HepG2 (cell line): Measurements from ENCODE around the gene PFDN5. TPM values are rescaled to one million over a fixed set of nuclear protein-coding genes. Genes with fewer than 3 reads are reported as not detected.

ENCODE experiments used
- CC2D1A ChIP-seq: sonication (generic); formaldehyde crosslinking; IDR thresholded peaks from 2 replicates; pipeline ENCODE4 v1.8.1; 2023; ENCODE audit warnings: mild to moderate bottlenecking, missing genetic modification reagents
- GATAD2A ChIP-seq: IDR thresholded peaks from 2 replicates; pipeline ENCODE4 v1.6.1; 2016
- HDAC2 ChIP-seq: sonication (generic); formaldehyde crosslinking; IDR thresholded peaks from 2 replicates; pipeline ENCODE4 v1.4.0; 2020; ENCODE audit warnings: missing genetic modification reagents
- JUN ChIP-seq: sonication (generic); formaldehyde crosslinking; IDR thresholded peaks from 2 replicates; pipeline ENCODE4 v1.4.0; 2020; ENCODE audit warnings: mild to moderate bottlenecking, missing genetic modification reagents
- MED1 ChIP-seq: sonication (generic); formaldehyde crosslinking; IDR thresholded peaks from 2 replicates; pipeline ENCODE4 v1.4.0; 2020; ENCODE audit warnings: missing genetic modification reagents
- NFATC3 ChIP-seq: sonication (generic); formaldehyde crosslinking; IDR thresholded peaks from 2 replicates; pipeline ENCODE4 v1.5.1; 2020; ENCODE audit warnings: mild to moderate bottlenecking, missing genetic modification reagents
- NONO ChIP-seq, 2 experiments: fragments of 450-650 bp in 1 of 2; sonication (generic) in 1 of 2; formaldehyde crosslinking in 1 of 2; IDR thresholded peaks in 1 of 2; conservative IDR thresholded peaks in 1 of 2; 2 replicates each; pipeline versions ENCODE4 v1.6.1 to v1.8.0; 2017 to 2022; ENCODE audit warnings: mild to moderate bottlenecking in 1 of 2, missing genetic modification reagents in 1 of 2, moderate library complexity in 1 of 2
- RARA ChIP-seq: IDR thresholded peaks from 2 replicates; pipeline ENCODE4 v1.6.1; 2016; ENCODE audit warnings: missing genetic modification reagents, missing compliant biosample characterization
- SIX1 ChIP-seq: sonication (generic); formaldehyde crosslinking; IDR thresholded peaks from 2 replicates; pipeline ENCODE4 v1.4.0; 2020; ENCODE audit warnings: missing genetic modification reagents, borderline replicate concordance
- SPEN ChIP-seq: sonication (generic); formaldehyde crosslinking; IDR thresholded peaks from 2 replicates; pipeline ENCODE4 v1.5.1; 2020; ENCODE audit warnings: low read depth, mild to moderate bottlenecking, missing genetic modification reagents
- SRSF1 ChIP-seq: fragments of 200-400 bp; formaldehyde crosslinking; optimal IDR thresholded peaks from 2 replicates; pipeline ENCODE3; 2017; ENCODE audit warnings: mild to moderate bottlenecking, low read depth, low read length, moderate library complexity
- SSRP1 ChIP-seq: IDR thresholded peaks from 2 replicates; pipeline ENCODE4 v1.6.1; 2016; ENCODE audit warnings: control low read depth
- TAF15 ChIP-seq: fragments of 200-400 bp; formaldehyde crosslinking; IDR thresholded peaks from one replicate; pipeline ENCODE4 v1.6.1; 2018; ENCODE audit warnings: mild to moderate bottlenecking, low read depth, low read length; ENCODE audit not compliant: poor library complexity, severe bottlenecking
- ZFP90 ChIP-seq: sonication (generic); formaldehyde crosslinking; IDR thresholded peaks from 2 replicates; pipeline ENCODE4 v1.8.0; 2022; ENCODE audit warnings: missing genetic modification reagents, mild to moderate bottlenecking, inconsistent platforms, borderline replicate concordance
- ZNF263 ChIP-seq: sonication (generic); formaldehyde crosslinking; IDR thresholded peaks from 2 replicates; pipeline ENCODE4 v1.4.0; 2020; ENCODE audit warnings: missing genetic modification reagents
- polyA plus RNA-seq, 8 experiments: library from polyadenylated mRNA; depleted of rRNA in 3 of 8; stranded (reverse) in 7 of 8; unstranded in 1 of 8; fragments of >200 nt; fragmentation: Illumina TruSeq in 4 of 8; extraction: Trizol in 4 of 8; gene quantifications; 2 replicates each; pipeline versions ENCODE4 v1.2.1 to v1.2.3, GENCODE V29; 2011 to 2016; ENCODE audit warnings: low read depth in 4 of 8, missing spikeins in 1 of 8, mixed read lengths in 1 of 8; ENCODE audit not compliant: insufficient read depth in 1 of 8
- total RNA-seq, 5 experiments: library from RNA; depleted of rRNA; stranded (reverse); fragments of >200 nt; fragmentation: Illumina TruSeq; extraction: Trizol; gene quantifications; 2 replicates each; pipeline ENCODE4 v1.2.3, GENCODE V29; 2016; ENCODE audit warnings: low read depth in 1 of 5
- TF ChIP-seq, protein P1 (sequence below): sonication (generic); formaldehyde crosslinking; conservative IDR thresholded peaks from 2 replicates; pipeline ENCODE4 v1.8.1; 2023; ENCODE audit warnings: missing genetic modification reagents
- TF ChIP-seq, protein P2 (sequence below): sonication (generic); formaldehyde crosslinking; IDR thresholded peaks from 2 replicates; pipeline ENCODE4 v1.4.0; 2020; ENCODE audit warnings: missing genetic modification reagents
- TF ChIP-seq, protein P3 (sequence below): sonication (generic); formaldehyde crosslinking; IDR thresholded peaks from 2 replicates; pipeline ENCODE4 v1.5.0; 2020; ENCODE audit warnings: missing genetic modification reagents
- TF ChIP-seq, protein P4 (sequence below): IDR thresholded peaks from 2 replicates; pipeline ENCODE4 v1.6.1; 2016; ENCODE audit warnings: control low read depth
- TF ChIP-seq, protein P5 (sequence below): sonication (generic); formaldehyde crosslinking; IDR thresholded peaks from 2 replicates; pipeline ENCODE4 v1.4.0; 2020; ENCODE audit warnings: missing genetic modification reagents
- TF ChIP-seq, protein P6 (sequence below): conservative IDR thresholded peaks from 2 replicates; pipeline ENCODE4 v1.6.1; 2018; ENCODE audit warnings: missing genetic modification reagents

Gene PFDN5
- total and polyA plus RNA-seq, 2 of the 13 experiments (the other 11 are each of a cell fraction or from before 2014, with no cell fraction given) = 449 to 462 TPM

DNA sequence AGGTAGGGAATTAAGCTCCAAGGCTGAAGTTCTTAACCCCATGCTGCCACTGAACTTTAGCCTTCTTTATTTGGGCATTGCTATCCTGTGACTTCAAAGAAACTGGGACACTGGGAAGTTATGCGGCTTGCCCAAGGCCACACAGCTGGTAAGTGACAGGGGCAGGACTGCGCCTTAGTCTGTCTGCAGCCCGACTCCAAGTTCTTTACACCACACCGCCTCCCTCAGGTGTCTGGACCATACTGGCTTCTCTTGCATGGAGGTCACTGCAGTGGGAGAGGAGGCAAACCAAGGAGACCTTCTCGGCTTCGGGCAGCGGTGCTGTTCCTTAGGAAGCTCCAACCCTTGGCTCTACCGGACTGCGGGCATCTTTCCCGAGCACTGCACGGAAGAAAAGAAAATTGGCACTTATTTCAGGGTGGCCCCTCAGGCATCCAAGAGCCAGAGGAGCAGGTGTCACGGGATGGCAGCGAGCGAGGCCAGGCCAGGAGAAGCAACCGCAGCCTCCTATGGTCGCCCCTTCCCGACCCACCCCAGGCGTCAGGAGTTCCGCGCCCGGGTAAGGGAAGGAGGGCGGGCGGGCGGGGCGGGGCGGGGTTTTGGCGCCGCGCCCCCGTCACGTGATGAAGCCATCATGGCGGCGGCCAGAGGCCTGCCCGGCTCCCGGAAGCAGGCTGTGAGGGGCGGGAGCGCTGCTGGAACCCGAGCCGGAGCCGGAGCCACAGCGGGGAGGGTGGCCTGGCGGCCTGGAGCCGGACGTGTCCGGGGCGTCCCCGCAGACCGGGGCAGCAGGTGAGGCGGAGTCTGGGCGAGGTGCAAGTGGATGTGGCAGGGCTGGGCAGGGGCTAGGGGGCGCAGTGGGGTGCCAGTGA lies 43.6 kb upstream of the PFDN5 start (continued):
- TF ChIP-seq, protein P1, sequence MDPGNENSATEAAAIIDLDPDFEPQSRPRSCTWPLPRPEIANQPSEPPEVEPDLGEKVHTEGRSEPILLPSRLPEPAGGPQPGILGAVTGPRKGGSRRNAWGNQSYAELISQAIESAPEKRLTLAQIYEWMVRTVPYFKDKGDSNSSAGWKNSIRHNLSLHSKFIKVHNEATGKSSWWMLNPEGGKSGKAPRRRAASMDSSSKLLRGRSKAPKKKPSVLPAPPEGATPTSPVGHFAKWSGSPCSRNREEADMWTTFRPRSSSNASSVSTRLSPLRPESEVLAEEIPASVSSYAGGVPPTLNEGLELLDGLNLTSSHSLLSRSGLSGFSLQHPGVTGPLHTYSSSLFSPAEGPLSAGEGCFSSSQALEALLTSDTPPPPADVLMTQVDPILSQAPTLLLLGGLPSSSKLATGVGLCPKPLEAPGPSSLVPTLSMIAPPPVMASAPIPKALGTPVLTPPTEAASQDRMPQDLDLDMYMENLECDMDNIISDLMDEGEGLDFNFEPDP (CRISPR knock-in tag) = no peak
- TF ChIP-seq HDAC2 (CRISPR knock-in tag) = peak; percentile 39; the same call in 1 of the 2 replicates
- TF ChIP-seq SPEN (CRISPR knock-in tag) = peak; percentile 60; the same call in 1 of the 2 replicates
- TF ChIP-seq, protein P2, sequence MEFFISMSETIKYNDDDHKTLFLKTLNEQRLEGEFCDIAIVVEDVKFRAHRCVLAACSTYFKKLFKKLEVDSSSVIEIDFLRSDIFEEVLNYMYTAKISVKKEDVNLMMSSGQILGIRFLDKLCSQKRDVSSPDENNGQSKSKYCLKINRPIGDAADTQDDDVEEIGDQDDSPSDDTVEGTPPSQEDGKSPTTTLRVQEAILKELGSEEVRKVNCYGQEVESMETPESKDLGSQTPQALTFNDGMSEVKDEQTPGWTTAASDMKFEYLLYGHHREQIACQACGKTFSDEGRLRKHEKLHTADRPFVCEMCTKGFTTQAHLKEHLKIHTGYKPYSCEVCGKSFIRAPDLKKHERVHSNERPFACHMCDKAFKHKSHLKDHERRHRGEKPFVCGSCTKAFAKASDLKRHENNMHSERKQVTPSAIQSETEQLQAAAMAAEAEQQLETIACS (CRISPR knock-in tag) = peak; percentile 59
- TF ChIP-seq, protein P3, sequence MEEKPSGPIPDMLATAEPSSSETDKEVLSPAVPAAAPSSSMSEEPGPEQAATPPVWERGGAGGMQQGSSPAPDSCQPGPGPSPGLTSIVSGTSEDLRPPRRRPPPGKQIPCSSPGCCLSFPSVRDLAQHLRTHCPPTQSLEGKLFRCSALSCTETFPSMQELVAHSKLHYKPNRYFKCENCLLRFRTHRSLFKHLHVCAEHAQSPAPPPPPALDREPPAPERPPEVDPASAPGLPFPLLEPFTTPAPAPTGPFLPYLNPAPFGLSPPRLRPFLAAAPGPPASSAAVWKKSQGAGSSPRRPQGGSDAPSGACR (CRISPR knock-in tag) = peak; percentile 47; the same call in 1 of the 2 replicates
- peak; percentile 25; the same call in 1 of the 2 replicates for TF ChIP-seq RARA (CRISPR knock-in tag)
- peak; percentile 52; the same call in 1 of the 2 replicates for TF ChIP-seq NFATC3 (CRISPR knock-in tag)
- TF ChIP-seq, protein P4, sequence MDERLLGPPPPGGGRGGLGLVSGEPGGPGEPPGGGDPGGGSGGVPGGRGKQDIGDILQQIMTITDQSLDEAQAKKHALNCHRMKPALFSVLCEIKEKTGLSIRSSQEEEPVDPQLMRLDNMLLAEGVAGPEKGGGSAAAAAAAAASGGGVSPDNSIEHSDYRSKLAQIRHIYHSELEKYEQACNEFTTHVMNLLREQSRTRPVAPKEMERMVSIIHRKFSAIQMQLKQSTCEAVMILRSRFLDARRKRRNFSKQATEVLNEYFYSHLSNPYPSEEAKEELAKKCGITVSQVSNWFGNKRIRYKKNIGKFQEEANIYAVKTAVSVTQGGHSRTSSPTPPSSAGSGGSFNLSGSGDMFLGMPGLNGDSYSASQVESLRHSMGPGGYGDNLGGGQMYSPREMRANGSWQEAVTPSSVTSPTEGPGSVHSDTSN = no peak
- TF ChIP-seq, protein P5, sequence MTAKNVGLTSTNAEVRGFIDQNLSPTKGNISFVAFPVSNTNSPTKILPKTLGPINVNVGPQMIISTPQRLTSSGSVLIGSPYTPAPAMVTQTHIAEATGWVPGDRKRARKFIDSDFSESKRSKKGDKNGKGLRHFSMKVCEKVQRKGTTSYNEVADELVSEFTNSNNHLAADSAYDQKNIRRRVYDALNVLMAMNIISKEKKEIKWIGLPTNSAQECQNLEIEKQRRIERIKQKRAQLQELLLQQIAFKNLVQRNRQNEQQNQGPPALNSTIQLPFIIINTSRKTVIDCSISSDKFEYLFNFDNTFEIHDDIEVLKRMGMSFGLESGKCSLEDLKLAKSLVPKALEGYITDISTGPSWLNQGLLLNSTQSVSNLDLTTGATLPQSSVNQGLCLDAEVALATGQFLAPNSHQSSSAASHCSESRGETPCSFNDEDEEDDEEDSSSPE (CRISPR knock-in tag) = peak; percentile 48; the same call in 1 of the 2 replicates
- TF ChIP-seq SRSF1 = peak; percentile 75
- peak; percentile 67 for TF ChIP-seq GATAD2A (CRISPR knock-in tag)
- no peak for TF ChIP-seq JUN (CRISPR knock-in tag)
- peak; percentile 60 for TF ChIP-seq MED1 (CRISPR knock-in tag)
- TF ChIP-seq ZFP90 (CRISPR knock-in tag) = 0 out of 2 replicates have a peak, but pooled peaks have one; percentile 83
- TF ChIP-seq CC2D1A (CRISPR knock-in tag) = no peak
- TF ChIP-seq, protein P6, sequence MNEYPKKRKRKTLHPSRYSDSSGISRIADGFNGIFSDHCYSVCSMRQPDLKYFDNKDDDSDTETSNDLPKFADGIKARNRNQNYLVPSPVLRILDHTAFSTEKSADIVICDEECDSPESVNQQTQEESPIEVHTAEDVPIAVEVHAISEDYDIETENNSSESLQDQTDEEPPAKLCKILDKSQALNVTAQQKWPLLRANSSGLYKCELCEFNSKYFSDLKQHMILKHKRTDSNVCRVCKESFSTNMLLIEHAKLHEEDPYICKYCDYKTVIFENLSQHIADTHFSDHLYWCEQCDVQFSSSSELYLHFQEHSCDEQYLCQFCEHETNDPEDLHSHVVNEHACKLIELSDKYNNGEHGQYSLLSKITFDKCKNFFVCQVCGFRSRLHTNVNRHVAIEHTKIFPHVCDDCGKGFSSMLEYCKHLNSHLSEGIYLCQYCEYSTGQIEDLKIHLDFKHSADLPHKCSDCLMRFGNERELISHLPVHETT = 0 out of 2 replicates have a peak, but pooled peaks have one; percentile 33
- peak; percentile 39; the same call in 1 of the 2 replicates for TF ChIP-seq SSRP1 (CRISPR knock-in tag)
- peak; percentile 46; the same call in 1 of the 2 replicates for TF ChIP-seq SIX1 (CRISPR knock-in tag)
- peak; percentile 45; the same call in 1 of the 2 replicates for TF ChIP-seq ZNF263 (CRISPR knock-in tag)
- TF ChIP-seq TAF15 = peak; percentile 32
- no peak for TF ChIP-seq NONO (IDR thresholded peaks at IDR 0.05)
- peak; percentile 78 for TF ChIP-seq NONO (CRISPR knock-in tag; conservative IDR thresholded peaks at IDR 0.05)
